Measurements from ENCODE around the gene SCRN3. TPM values are rescaled to one million over a fixed set of nuclear protein-coding genes. Genes with fewer than 3 reads are reported as not detected.

Gene SCRN3
- total RNA-seq, 1 donor from 2014 or later: 27.4 TPM

DNA sequence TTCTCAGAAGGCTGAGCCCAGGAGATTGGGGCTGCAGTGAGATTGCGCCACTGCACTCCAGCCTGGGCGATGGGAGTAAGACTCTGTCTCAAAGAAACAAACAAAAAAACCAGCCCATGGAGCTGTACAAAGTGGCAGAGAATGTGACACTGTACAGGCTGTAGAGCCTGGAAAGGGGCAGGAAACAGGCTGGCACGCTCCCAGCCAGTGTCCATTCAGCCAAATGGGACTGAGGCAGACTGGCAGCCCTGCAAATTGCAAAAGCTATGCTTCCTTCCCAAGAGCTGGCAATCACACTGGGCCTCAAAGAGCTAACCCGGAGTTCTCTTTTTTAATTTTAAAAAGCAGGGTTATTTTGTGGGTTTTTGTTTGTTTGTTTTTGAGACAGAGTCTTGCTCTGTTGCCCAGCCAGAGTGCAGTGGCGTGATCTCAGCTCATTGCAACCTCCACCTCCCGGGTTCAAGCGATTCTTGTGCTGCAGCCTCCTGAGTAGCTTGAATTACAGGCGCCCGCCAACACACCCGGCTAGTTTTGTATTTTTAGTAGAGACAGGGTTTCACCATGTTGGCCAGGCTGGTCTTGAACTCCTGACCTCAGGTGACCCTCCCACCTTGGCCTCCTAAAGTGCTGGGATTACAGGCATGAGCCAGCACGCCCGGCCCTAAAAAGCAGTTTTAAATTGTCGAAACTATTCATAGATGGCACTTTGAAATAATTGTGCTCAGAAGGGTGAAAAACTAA is 42.8 kb downstream of the SCRN3 start:
- Histone ChIP-seq H3K9me3 (no peaks in the 10 kb centered on the region), H3K36me3 (peaks cover 22% of the 10 kb centered on the region), H3K27ac (no peak overlapping the region), H3K27me3 (ENCODE audit: low read depth) (no peaks in the 10 kb centered on the region), H3K4me1 (no peaks in the 10 kb centered on the region), H3K4me3 (no peak overlapping the region)
- ATAC-seq (no peak), DNase-seq (no peak)
- no peak for TF ChIP-seq CTCF (IDR thresholded peaks at IDR 0.05)
- intact Hi-C loops (cut with DNase I): no loop called here

GRCh38 chr2:174439323-174439722 is 43.8 kb downstream of the SCRN3 start:
- no peak overlapping the region for H3K27ac ChIP-seq
- H3K4me3 ChIP-seq: no peak overlapping the region
- DNase-seq (no peak), ATAC-seq (no peak)
- H3K36me3 ChIP-seq: peaks cover 22% of the 10 kb centered on the region
- intact Hi-C loops (cut with DNase I): no loop called here
- no peaks in the 10 kb centered on the region for H3K27me3 ChIP-seq (ENCODE audit: low read depth)
- H3K9me3 ChIP-seq: no peaks in the 10 kb centered on the region
- TF ChIP-seq CTCF (IDR thresholded peaks at IDR 0.05): no peak
- no peaks in the 10 kb centered on the region for H3K4me1 ChIP-seq

GRCh38 chr2:174439950-174440349 is 44.4 kb downstream of the SCRN3 start:
- ATAC-seq (no peak), DNase-seq (no peak)
- no peaks in the 10 kb centered on the region for H3K27me3 ChIP-seq (ENCODE audit: low read depth)
- no peak for TF ChIP-seq CTCF (IDR thresholded peaks at IDR 0.05)
- H3K36me3 ChIP-seq: peaks cover 22% of the 10 kb centered on the region
- H3K9me3 ChIP-seq: no peaks in the 10 kb centered on the region
- intact Hi-C loops (cut with DNase I): no loop called here
- H3K4me3 ChIP-seq: no peak overlapping the region
- no peaks in the 10 kb centered on the region for H3K4me1 ChIP-seq
- no peak overlapping the region for H3K27ac ChIP-seq

GRCh38 chr2:174442546-174443510 is 47.3 kb downstream of the SCRN3 start:
- no peaks in the 10 kb centered on the region for H3K27me3 ChIP-seq (ENCODE audit: low read depth)
- DNase-seq (no peak), ATAC-seq (no peak)
- no peaks in the 10 kb centered on the region for H3K9me3 ChIP-seq
- no peak for TF ChIP-seq CTCF (IDR thresholded peaks at IDR 0.05)
- no peak overlapping the region for H3K4me3 ChIP-seq
- intact Hi-C loops (cut with DNase I): no loop called here
- H3K27ac ChIP-seq: no peak overlapping the region
- H3K36me3 ChIP-seq: peaks cover 12% of the 10 kb centered on the region
- H3K4me1 ChIP-seq: no peaks in the 10 kb centered on the region

DNA sequence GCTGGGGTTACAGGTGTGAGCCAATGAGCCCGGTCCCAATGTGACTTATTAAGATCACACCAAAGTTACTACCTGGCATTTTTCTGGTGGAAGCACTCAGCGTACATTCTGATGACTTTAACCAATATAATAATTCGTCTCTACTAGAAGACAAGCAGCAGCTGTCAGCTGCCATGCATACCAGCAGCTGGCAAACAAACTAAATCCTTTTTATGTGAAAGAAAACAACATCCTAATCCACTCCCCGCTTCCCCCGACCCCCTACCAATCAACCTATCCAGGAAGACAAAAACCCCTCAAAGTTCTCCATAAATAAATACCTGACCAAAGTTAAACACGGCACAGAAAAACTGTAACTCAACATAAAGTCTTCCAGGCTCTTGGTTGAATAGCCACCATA is 49.2 kb downstream of the SCRN3 start:
- TF ChIP-seq CTCF (IDR thresholded peaks at IDR 0.05): no peak
- H3K4me1 ChIP-seq: no peaks in the 10 kb centered on the region
- DNase-seq (no peak), ATAC-seq (no peak)
- no peaks in the 10 kb centered on the region for H3K9me3 ChIP-seq
- H3K27me3 ChIP-seq (ENCODE audit: low read depth): no peaks in the 10 kb centered on the region
- H3K4me3 ChIP-seq: no peak overlapping the region
- peaks cover 15% of the 10 kb centered on the region for H3K36me3 ChIP-seq
- intact Hi-C loops (cut with DNase I): no loop called here
- H3K27ac ChIP-seq: no peak overlapping the region
